ENCODE measurements around the gene CHADL.

The CHADL gene

GRCh38 chr22:41274856-41275255, 34.1 kb upstream of the CHADL start:
- TF ChIP-seq ZNF624 (tag by site-specific recombination; IDR thresholded peaks at IDR 0.05) (no peak), ZNF473 (tag by site-specific recombination; IDR thresholded peaks at IDR 0.05) (no peak), ZNF510 (tag by site-specific recombination; IDR thresholded peaks at IDR 0.05; ENCODE audit: insufficient replicate concordance) (no peak), ZNF571 (tag by site-specific recombination; IDR thresholded peaks at IDR 0.05) (no peak), ZNF521 (tag by site-specific recombination; IDR thresholded peaks at IDR 0.05) (no peak), ZNF707 (tag by site-specific recombination; IDR thresholded peaks at IDR 0.05) (no peak), ZNF701 (tag by site-specific recombination; IDR thresholded peaks at IDR 0.05) (no peak), KLF10 (tag by site-specific recombination; IDR thresholded peaks at IDR 0.05) (no peak), ZBTB7A (tag by site-specific recombination; IDR thresholded peaks at IDR 0.05; ENCODE audit: low read depth) (no peak), ZNF626 (tag by site-specific recombination; IDR thresholded peaks at IDR 0.05) (no peak), ZNF433 (tag by site-specific recombination; IDR thresholded peaks at IDR 0.05; ENCODE audit: low read depth) (no peak), GLI2 (tag by site-specific recombination; IDR thresholded peaks at IDR 0.05; ENCODE audit: borderline replicate concordance, low read depth) (no peak), ZNF791 (tag by site-specific recombination; IDR thresholded peaks at IDR 0.05) (no peak)
- H3K27ac ChIP-seq (ENCODE audit: extremely low read depth, low read depth, low read length) = no peak overlapping the region
- no peaks in the 10 kb centered on the region for H3K9me3 ChIP-seq (ENCODE audit: control insufficient read depth, insufficient read depth, low read depth, low read length)
- no peaks in the 10 kb centered on the region for H3K4me1 ChIP-seq (ENCODE audit: control insufficient read depth, insufficient read depth, low read length)
- ChIA-PET CTCF (interaction anchor here (0.6 kb wide), 1 partner anchor 14 kb away, joined by 3 read pairs; no protein-coding TSS in a partner anchor), POLR2A (interaction anchor here (1.3 to 2.6 kb wide), 2 partner anchors 11 kb away, joined by 5 to 12 read pairs; partner anchors contain the start of gene RANGAP1)
- peaks cover 88 to 91% of the 10 kb centered on the region in 2 experiments for H3K36me3 ChIP-seq (ENCODE audit: control insufficient read depth in 2 of 2, insufficient read depth in 1 of 2, low read length in 2 of 2)
- H3K4me3 ChIP-seq (ENCODE audit: low read depth, low read length) = no peak overlapping the region

DNA sequence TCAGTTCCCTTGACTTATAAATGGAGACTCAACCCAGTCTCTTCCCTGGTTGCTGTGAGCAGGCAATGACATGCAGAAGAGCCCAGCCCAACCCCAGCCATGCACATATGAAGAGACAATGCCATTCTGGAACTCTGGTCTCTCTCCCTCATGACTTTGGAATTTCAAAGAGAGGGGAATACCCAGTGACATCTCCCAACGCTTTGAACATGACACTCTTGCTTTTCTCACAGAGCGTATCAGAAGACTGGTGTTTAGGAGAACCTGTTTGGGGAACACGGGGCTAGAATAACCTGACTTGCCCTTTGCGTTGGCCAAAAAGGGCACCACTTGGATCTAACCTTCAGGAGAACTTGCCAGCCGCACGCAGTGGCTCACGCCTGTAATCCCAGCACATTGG, 32.4 kb upstream of the CHADL start:
- H3K4me3 ChIP-seq (ENCODE audit: low read depth, low read length) = no peak overlapping the region
- no peaks in the 10 kb centered on the region for H3K4me1 ChIP-seq (ENCODE audit: control insufficient read depth, insufficient read depth, low read length)
- ChIA-PET POLR2A (interaction anchor here (0.7 to 1.4 kb wide), 2 partner anchors 9 to 13 kb away, joined by 3 read pairs; partner anchors contain the start of gene RANGAP1), CTCF (interaction anchor here (1.0 to 1.2 kb wide), 2 partner anchors 13 to 16 kb away, joined by 3 read pairs; partner anchors contain the start of gene RANGAP1)
- H3K27ac ChIP-seq (ENCODE audit: extremely low read depth, low read depth, low read length) = no peak overlapping the region
- TF ChIP-seq PRDM10 (tag by site-specific recombination; IDR thresholded peaks at IDR 0.05) = no peak
- no peak for TF ChIP-seq ZNF138 (tag by site-specific recombination; IDR thresholded peaks at IDR 0.05; ENCODE audit: borderline replicate concordance)
- TF ChIP-seq ZNF114 (tag by site-specific recombination; IDR thresholded peaks at IDR 0.05) = no peak
- TF ChIP-seq ZNF677 (tag by site-specific recombination; IDR thresholded peaks at IDR 0.05) = no peak
- TF ChIP-seq ZNF121 (tag by site-specific recombination; IDR thresholded peaks at IDR 0.05) = no peak
- no peak for TF ChIP-seq TRIM28 (IDR thresholded peaks at IDR 0.05; ENCODE audit: borderline replicate concordance, low read length)
- H3K36me3 ChIP-seq (ENCODE audit: control insufficient read depth in 2 of 2, insufficient read depth in 1 of 2, low read length in 2 of 2) = peaks cover 88 to 91% of the 10 kb centered on the region in 2 experiments
- no peaks in the 10 kb centered on the region for H3K9me3 ChIP-seq (ENCODE audit: control insufficient read depth, insufficient read depth, low read depth, low read length)

DNA sequence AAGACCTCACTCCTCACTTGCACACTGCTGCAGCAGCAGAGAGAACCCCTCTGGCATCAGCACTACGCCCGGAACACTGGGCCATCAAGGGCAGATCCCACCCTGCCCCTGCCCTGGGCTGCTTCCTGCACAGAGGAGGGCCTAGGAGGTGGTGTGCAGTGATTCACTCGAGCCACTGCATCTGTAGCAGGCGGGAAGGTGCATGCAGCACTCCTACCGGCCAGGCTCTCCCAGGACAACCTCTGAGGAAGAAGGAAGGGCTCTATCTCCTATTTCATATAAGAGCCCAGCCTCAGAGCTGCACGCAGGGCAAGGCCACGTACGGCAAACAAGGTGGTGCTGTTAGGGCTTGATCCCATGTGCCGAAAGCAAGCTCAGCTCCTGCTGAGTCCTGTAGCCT, 31.1 kb upstream of the CHADL start:
- CTCF ChIA-PET = interaction anchor here (0.6 to 1.2 kb wide), 3 partner anchors 15 to 61 kb away, joined by 3 to 5 read pairs (median 4); no protein-coding TSS in a partner anchor
- no peak overlapping the region for H3K4me3 ChIP-seq (ENCODE audit: low read depth, low read length)
- H3K27ac ChIP-seq (ENCODE audit: extremely low read depth, low read depth, low read length) = no peak overlapping the region
- POLR2A ChIA-PET = interaction anchor here (1.2 to 1.6 kb wide), 3 partner anchors 10 to 14 kb away, joined by 3 to 7 read pairs (median 3); partner anchors contain the start of gene RANGAP1
- no peaks in the 10 kb centered on the region for H3K4me1 ChIP-seq (ENCODE audit: control insufficient read depth, insufficient read depth, low read length)
- peaks cover 88 to 92% of the 10 kb centered on the region in 2 experiments for H3K36me3 ChIP-seq (ENCODE audit: control insufficient read depth in 2 of 2, insufficient read depth in 1 of 2, low read length in 2 of 2)
- no peaks in the 10 kb centered on the region for H3K9me3 ChIP-seq (ENCODE audit: control insufficient read depth, insufficient read depth, low read depth, low read length)
- no peak for TF ChIP-seq IKZF3 (tag by site-specific recombination; IDR thresholded peaks at IDR 0.05)
- no peak for TF ChIP-seq ZNF558 (tag by site-specific recombination; IDR thresholded peaks at IDR 0.05)
- TF ChIP-seq OSR2 (tag by site-specific recombination; IDR thresholded peaks at IDR 0.05) = no peak
- no peak for TF ChIP-seq KLF7 (tag by site-specific recombination; IDR thresholded peaks at IDR 0.05; ENCODE audit: borderline replicate concordance)
- no peak for TF ChIP-seq ZNF571 (tag by site-specific recombination; IDR thresholded peaks at IDR 0.05)
- no peak for TF ChIP-seq ZNF292 (tag by site-specific recombination; IDR thresholded peaks at IDR 0.05; ENCODE audit: borderline replicate concordance, low read depth)
- TF ChIP-seq ZNF302 (tag by site-specific recombination; IDR thresholded peaks at IDR 0.05; ENCODE audit: low read depth) = no peak
- no peak for TF ChIP-seq ZNF501 (tag by site-specific recombination; IDR thresholded peaks at IDR 0.05)
- TF ChIP-seq ZNF404 (tag by site-specific recombination; IDR thresholded peaks at IDR 0.05) = no peak
- no peak for TF ChIP-seq SCRT2 (tag by site-specific recombination; IDR thresholded peaks at IDR 0.05)
- TF ChIP-seq GLIS2 (tag by site-specific recombination; IDR thresholded peaks at IDR 0.05) = no peak
- no peak for TF ChIP-seq ZNF239 (tag by site-specific recombination; IDR thresholded peaks at IDR 0.05)
- no peak for TF ChIP-seq ZNF114 (tag by site-specific recombination; IDR thresholded peaks at IDR 0.05)
- TF ChIP-seq ZNF707 (tag by site-specific recombination; IDR thresholded peaks at IDR 0.05) = no peak
- no peak for TF ChIP-seq ZNF157 (tag by site-specific recombination; IDR thresholded peaks at IDR 0.05)
- no peak for TF ChIP-seq ZNF792 (tag by site-specific recombination; IDR thresholded peaks at IDR 0.05)

All from HEK293 (cell line).